Nucleus accumbens (tissue), 56 donors: Measurements from ENCODE around the gene PLCG1.

ENCODE experiments used
- DNase-seq, 56 donors: peaks; one replicate each; lab custom pipeline; 2025; lab: John Stamatoyannopoulos, UW

PLCG1 gene

DNA sequence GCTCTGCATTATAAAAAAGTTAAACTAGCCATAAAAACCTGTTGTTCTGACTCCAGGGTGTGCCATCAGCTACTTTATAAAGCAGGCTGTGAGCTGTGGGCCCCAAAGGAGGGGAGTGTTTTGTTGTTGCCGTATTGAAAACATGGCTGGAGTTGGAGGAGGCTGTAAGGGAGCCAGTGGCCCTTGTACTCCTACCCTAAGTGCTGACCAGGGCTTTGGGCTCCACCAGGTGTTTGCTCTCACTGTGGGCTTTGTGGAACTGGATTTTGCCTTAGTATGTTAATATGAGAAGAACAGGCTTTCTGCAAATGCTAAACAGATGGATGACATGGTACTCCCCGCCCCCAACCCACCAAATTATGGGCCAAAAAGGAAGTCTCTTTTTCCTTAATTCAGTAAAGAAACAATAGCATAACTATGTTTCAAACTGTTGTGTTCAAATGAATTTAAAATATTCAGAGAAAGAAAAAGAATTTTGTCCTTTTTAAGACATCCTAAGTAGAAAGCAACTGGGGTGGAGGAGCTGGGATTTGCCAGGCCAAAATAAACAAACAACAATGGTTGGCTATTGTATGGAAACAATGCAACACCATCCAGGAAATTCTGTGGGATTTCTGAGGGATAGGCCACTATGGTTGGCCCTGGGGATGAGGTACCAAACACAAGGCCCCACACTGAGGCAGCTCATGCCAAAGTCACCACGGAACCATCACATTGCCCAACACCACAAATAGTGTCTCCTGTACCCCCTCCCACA lies 63.3 kb downstream of the PLCG1 start:
- DNase-seq: no peak

DNA sequence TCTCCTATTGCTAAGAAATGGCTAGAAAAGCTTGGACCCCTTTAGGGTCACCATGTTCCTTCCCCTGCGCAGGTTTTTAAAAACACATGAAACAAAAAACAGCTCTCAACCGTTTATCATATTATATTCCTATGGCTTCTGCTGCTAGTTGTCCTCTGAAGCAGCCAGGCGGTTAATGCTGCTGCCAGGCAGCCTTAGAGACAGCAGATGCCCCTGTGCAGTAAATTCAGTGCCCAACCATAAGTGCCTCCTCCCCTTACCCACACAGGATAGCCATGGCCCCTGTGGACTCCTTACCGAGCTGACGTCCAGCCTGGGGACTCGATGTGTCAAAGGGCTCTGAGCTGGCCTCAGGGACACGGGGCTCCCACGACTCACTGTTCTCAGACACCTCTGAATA lies 64.4 kb downstream of the PLCG1 start:
- DNase-seq: no peak

DNA sequence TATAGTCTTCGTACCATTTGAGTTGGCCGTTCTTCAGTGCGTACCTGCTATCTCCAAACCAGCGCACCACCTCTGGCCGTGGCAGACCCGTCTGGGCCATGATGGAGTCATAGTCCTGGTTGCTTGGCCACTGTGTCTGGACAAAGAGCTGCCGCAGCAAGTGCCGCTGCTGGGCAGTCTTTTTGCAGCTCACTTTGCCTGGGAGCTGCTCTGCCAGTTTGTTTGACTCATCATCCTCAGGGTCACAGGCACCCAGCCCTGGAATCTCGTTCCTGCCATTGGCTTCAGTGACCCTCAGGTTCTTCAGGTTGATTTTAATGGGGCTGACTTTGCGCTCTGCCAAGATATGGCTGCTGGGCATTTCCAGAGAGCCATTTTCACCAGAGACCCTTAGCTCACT lies 65.1 kb downstream of the PLCG1 start:
- no peak for DNase-seq

DNA sequence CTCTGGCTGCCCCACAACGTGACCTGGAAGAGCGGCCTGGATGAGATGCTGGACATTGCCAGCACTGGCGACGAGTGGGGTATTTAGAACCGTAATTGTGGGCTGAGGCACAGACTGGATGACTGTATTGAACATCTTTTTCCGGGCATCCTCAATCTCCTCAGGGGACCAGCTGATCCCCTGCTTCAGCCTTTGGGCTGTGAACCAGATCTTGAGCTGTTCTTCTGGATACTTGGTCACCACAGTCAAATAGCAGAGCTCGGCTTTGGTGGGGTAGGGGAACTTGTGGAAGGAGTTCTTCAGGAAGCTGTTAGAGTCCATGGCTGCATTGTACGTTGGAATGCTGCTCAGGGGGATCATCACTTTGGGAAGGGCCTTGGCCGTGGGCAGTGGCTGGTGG lies 66.3 kb downstream of the PLCG1 start:
- DNase-seq: no peak

DNA sequence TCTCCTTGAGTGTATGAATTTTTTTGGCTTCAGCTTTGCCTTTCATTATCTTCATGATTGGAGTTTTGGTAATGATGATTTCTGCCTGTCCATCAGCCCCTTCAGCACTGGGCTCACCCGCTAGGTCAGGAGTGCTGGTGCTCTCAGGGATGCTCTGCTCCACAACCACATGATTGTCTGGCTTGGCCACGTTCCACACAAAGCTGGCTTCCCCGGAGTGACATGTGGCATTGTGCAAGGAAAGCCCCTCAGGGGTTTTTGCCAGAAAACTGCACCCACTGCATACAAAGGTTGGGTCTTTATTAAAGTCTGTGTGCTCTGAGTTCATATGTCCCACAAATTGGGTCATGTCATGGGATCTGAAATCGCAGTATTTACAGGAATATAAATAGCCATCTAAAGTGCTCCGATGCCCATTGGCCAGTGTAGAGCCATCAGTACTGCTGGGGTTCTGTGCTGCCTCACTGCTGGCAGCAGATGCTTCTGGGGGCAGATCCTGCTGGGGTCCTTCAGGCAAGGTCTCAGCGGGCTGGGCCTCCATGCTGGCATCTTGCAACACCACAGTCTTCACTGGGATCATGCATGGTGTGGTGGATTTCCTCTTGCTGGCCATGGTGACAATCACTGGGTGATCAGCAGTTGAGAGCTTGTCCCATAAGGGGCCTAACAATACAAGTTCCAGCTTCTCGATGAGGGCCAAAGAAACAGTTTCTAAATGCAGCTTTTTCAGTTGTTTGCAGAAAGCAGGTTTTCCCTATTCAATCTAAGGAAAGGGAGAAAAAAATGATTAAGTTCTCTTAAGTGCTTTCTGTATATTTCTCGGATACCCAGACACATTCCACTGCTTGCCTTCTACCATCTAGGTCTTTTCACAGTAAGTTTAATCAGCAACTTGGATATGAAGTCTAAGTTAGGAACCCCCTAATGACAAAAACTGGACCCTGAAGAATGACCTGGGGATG lies 67.2 kb downstream of the PLCG1 start:
- peak in 19 of 56 donors; percentile 9 to 61 (median 45) for DNase-seq

DNA sequence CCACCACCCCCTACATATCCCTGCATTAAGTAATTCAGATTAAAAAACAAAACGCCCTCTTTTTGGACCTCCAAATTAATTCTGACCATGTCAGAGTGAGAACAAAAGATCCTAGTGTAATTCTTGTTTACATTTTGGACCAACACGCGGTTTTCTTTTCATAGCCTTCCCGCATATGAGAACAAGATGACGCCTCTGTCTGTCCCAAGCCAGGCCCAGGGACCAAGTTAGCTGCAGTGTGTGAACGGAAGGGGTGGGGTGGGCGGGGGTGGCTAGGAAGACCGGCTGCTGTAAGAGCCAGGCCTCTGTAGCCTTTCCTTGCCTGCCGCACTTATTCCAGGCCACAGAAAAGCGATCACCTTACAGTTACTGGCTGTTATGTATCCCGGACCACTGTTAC lies 68.0 kb downstream of the PLCG1 start:
- peak in 48 of 56 donors; percentile 27 to 93 (median 72) for DNase-seq

DNA sequence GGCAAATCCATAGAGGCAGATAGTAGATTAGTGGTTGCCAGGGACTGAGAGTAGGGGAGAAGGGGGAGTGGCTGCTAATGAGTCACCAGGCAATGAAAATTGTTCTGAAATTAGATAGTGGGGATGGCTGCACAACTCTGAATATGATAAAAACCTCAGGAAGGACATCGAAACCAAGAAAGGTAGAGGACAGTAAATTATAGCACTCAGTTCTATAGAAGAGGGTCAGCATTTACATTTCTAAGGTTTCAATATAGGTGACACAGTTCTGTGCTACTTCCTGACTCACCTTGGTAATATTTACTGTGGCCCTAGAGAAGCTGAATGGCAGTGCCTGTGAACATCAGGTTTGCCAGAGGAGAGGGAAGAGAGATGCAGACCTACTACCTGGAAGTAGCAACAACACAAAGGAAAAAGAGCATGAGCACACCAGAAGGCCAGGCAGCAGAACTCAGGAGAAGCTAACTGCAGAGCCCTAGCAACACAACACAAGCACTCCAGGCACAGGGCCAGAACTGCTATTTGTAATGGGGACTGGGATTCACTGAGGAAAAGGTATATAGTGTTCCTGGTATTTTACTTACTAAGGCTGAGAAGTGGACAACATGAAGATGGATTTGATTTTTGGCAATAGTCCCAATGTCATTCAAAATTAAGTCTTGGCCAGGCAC lies 75.9 kb downstream of the PLCG1 start:
- DNase-seq: peak in 10 of 56 donors; percentile 18 to 57 (median 34)

DNA sequence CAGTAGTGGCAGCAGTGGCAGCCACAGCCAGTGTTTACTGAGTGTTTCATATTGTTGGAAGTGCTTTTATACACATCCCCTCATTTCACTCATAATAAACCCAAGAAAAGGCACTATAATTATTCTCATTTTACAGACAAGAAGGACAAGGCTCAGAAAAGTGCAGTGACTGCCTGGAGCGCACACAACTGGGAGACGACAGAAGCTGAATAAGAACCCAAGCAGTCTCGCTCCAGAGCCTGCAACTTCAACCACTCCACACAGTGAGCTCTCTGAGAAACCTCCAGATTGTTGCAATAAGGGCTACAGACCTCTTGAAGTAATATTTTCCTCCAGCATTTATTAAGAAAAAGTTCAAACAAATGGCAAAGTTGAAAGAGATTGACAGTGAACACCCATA lies 76.9 kb downstream of the PLCG1 start:
- DNase-seq: peak in 1 of 56 donors; percentile 19

DNA sequence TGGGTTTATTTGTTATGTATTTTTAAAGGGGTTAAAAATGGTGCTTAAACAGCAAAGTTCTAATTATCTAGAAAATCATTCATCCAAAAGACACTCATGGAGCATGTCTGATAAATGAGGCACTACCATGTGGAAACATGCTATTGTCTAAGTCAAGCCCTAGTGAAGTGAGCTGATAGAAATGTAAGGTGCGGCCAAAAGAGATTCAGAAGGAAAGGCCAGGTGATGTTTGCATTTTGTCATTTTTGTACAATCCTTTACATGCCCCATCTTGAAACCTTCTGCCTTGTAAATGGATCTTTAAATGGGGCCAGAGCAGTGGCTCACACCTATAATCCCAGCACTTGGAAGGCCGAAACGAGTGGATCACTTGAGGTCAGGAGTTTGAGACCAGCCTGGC lies 77.3 kb downstream of the PLCG1 start:
- DNase-seq: no peak

DNA sequence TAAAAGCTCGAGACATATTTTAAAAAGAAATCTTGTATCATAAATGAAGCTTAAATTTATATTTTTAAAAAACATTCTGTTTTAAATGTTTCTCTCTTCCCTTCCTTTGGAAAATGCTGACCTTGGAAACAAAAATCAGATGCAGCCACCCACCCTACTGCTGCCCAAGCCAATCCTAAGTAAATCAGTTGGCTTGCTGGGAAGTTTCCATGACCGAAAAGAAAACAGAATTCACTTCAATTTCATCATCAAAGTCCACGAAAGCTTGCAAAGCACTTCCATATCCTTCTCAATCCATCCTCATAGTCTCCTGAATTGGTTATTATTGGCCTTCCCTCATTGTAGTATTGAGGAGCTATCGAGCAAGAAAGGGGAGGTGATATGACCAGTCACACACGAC lies 80.1 kb downstream of the PLCG1 start:
- no peak for DNase-seq

DNA sequence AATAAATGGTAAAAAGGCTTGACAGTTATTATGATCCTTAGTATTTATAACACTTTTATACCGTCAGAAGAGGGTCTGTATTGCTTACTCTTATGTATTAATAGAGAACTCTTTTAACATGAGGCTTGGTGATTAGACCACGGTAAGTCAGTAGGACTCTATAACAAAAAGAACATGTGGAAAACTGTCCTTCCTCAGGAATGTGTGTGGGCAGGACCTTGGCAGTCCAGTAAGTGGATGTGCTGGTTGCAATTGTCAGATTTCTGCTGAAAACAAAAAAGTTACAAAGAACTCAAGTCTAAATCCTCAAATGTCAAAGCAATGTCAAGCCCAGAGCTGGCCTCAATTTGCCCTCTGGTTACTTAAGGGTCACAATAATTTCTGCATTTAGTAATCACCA lies 81.1 kb downstream of the PLCG1 start:
- DNase-seq: no peak

DNA sequence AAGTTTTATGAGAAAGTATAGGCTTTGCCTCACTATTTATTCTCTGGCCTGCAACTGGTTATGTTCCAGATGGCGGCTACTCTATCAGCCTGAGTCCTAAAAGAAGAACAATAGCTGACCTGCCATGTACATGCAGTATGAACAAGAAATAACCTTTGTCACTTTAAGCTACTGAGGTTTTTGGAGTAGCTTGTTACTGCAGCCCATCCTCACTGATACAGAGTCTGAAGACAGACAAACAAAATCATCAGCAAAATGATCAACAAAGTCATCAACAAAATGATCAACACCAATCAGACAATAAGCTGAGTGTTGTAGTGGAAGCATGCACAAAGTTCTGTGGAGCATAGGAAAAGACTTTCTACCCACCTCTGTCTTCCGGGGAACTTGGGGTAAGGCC lies 82.5 kb downstream of the PLCG1 start:
- DNase-seq: no peak

DNA sequence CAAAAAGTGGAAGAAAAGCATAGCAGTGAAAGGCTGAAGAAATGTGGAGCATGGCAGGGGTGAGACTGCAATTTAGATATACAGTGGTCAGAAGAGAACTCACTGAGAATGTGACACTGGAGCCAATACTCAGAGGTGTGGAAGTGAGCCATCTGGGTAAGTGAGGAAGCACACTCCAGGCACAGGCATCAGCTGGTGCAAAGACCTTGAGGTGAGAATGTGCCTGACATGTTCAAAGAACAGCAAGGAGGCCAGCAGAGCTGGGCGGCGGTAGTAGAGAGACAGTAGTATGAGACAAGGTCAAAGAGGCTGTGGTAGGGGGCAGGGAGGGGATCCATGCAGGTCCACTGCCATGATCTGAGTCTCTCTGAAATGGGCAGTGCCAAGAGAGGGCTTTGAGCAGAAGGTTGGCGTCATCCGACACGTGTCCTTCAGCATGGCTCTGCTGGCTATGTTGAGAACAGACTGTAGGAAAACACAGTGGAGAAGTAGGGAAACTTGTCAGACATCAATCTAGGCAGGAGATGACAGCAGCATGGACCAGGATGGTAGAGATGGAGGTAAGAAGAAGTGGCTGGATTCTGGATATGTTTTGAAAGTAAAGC lies 84.4 kb downstream of the PLCG1 start:
- DNase-seq: peak in 37 of 56 donors; percentile 10 to 76 (median 50)

DNA sequence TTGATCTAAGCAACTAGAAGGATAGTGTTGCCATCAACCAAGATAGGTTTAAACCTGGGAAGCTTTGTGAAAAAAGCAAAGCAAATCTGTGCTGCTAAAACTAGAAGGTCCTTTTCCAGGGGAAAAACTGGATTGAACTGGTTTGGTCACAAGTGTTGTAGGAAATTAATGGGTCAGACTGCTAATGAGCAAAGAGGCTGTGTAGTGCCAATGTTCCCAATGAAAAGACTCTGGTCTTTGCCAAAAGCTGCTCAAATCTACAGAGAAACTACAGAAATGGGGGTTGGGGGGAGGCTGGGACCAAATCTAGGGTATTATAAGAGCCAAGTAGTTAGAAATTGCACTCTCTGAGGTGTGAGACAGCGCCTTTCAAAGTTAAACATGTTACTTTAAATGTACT lies 85.0 kb downstream of the PLCG1 start:
- peak in 43 of 56 donors; percentile 16 to 84 (median 48) for DNase-seq

DNA sequence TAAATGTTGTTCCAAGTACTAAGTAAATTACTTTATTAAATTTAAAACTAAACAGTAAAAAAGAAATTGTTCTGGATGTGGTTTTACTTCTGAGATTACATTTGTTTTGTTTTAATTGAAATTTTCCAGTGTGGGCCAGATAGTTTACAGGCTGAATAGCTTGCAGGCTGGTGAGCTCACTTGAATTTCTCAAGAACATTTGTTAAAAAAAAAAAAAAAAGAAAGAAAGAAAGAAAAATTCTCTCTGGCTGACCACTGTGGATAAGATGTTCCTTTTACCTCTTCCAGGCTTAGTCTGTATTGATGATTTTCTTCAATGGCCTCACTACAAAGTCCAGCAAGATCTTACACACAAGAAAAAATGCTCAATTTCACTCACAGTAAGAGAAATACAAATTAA lies 85.4 kb downstream of the PLCG1 start:
- no peak for DNase-seq

DNA sequence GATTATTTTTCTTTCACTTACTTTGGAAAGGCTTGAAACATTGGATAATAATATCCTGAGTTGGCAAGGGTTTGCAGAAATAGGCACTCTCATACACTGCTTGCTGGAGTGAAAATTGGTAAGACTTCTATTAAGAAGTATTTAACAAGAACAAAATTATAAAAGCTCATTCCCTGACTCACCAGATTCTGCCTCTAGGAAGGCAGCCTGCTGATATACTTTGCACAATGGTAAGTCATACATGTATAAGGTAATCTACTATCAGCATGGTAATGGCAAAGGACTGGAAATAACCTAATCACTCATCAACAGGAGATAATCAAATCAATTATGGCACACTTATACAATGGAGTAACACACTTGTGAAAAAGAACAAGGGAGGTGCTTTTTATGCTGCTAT lies 85.8 kb downstream of the PLCG1 start:
- no peak for DNase-seq

DNA sequence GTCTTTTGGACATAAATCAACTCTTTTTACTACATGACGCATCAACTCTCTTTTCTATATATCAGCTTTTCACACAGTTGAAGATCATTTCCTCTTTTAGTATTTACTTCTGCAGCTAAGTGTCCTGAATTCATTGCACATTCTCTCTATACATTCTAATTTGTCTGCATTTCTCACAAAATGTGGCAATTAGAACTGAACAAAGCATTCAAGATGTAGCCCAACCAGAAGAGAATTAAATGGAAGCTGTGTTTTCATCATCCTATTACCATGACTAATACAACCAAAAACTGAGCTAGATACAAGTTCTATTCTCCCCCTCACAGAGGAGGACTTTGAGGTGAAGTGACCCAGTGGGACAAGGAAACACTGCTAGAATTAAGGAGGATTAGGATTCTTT lies 86.9 kb downstream of the PLCG1 start:
- no peak for DNase-seq

DNA sequence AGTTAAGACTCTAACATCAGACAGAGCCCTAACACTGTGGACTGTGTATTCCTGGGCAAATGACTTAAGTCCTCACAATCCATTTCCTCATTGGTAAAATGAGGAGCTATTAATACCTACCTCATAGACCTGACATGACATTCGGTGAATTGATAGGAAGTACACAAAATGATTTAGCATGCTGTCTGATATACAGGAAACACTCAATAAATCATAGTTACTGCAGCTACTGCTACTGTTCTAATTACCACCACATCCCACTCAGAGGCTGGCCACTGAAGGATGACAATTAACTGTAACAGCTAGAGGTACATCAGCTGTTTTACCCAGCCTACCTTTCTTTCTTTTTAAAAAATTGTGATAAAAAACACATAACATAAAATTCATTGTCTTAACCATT lies 87.7 kb downstream of the PLCG1 start:
- DNase-seq: no peak

DNA sequence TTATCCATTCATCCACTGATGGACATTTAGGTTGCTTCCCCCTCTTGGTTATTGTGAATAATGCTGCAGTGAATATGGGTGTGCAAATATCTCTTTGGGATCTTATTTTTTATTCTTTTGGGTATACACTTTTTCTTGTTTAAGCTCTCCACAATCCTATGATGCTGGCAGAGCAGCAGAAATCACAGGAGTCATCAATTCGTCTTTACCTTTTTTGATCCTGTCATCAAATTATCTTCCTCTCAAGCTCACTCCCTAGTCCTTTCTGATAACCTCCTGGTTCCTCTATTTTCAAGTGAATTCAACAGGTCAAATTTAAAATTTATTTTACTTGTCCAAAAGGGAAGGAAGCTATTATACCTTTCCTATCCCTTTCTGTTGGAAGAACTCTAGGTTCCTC lies 89.1 kb downstream of the PLCG1 start:
- DNase-seq: no peak
